HCT116 (cell line): ENCODE data around the gene PACS2. TPM values are rescaled to one million over a fixed set of nuclear protein-coding genes. Genes with fewer than 3 reads are reported as not detected.
A peak's percentile ranks its signal among the peaks of the same experiment; 100 is the strongest.

Source experiments
- ATAC-seq: fragments of 200-7000 bp; cut with Tn5 transposase; 2 replicates; pipeline ENCODE4 v1.9.1; 2020; ENCODE audit warnings: mild to moderate bottlenecking, moderate library complexity
- BruUV-seq: library from RNA; stranded (reverse); fragments of 400-500 nt; replicated peaks from 2 replicates; lab custom pipeline; 2021; lab: Mats Ljungman, UMichigan
- CTCF ChIA-PET: fragments of 300-600 bp; sonication (Branson Sonifier 250); formaldehyde crosslinking; loops from one replicate; lab custom pipeline; 2021; ENCODE audit warnings: antibody characterized with exemption; lab: Charles Lee
- POLR2A ChIA-PET: fragments of 300-600, 350-600 bp; sonication (Branson Sonifier 250); formaldehyde crosslinking; loops from one replicate; lab custom pipeline; 2021; ENCODE audit warnings: antibody characterized with exemption; lab: Charles Lee
- RAD21 ChIA-PET, 2 experiments: fragments of 300-600 bp; sonication (Branson Sonifier 250); formaldehyde crosslinking; loops; one replicate each; lab custom pipeline; 2023; ENCODE audit warnings: low total read pairs in 2 of 2; ENCODE audit not compliant: uncharacterized antibody in 2 of 2, unreplicated experiment in 2 of 2, low non-redundant PET in 1 of 2; lab: Charles Lee
- DNase-seq: peaks from one replicate; pipeline ENCODE4 v3.0.0-alpha.2; 2010; ENCODE audit warnings: low read depth, low spot score
- H2AFZ ChIP-seq: fragments of 200-600 bp; shearing (Covaris generic), sonication (generic); 2 replicates; pipeline ENCODE4 v1.6.1; 2017; ENCODE audit warnings: low read depth, mixed run types, mixed read lengths, antibody characterized with exemption, low read length; ENCODE audit not compliant: poor library complexity, severe bottlenecking
- H3K27ac ChIP-seq: 2 replicates; pipeline ENCODE4 v1.5.1; 2012; ENCODE audit warnings: low read depth, low read length
- H3K27me3 ChIP-seq: fragments of 200-600 bp; sonication (generic); 2 replicates; pipeline ENCODE4 v1.6.1; 2016; ENCODE audit warnings: mixed run types, low read length, mixed read lengths; ENCODE audit not compliant: insufficient read depth
- H3K36me3 ChIP-seq, 2 experiments: fragments of 200-500 bp in 1 of 2; fragments of 200-600 bp in 1 of 2; sonication (Bioruptor generic) in 1 of 2; sonication (generic) in 1 of 2; 2 replicates each; pipeline versions ENCODE4 v1.5.1 to v1.6.1; 2014 to 2016; ENCODE audit warnings: low read length in 2 of 2, inconsistent platforms in 1 of 2, mixed read lengths in 1 of 2, mixed run types in 1 of 2; ENCODE audit not compliant: insufficient read depth in 2 of 2, control insufficient read depth in 1 of 2
- H3K4me1 ChIP-seq, 2 experiments: fragments of 200-600 bp in 1 of 2; sonication (generic) in 1 of 2; 2 replicates each; pipeline versions ENCODE4 v1.5.1 to v1.6.1; 2012 to 2017; ENCODE audit warnings: low read length in 2 of 2, inconsistent platforms in 1 of 2, mild to moderate bottlenecking in 1 of 2, mixed read lengths in 1 of 2, mixed run types in 1 of 2, moderate library complexity in 1 of 2; ENCODE audit not compliant: insufficient read depth in 2 of 2, control insufficient read depth in 1 of 2
- H3K4me2 ChIP-seq: fragments of 200-600 bp; sonication (generic); 2 replicates; pipeline ENCODE4 v1.6.1; 2017; ENCODE audit warnings: mixed run types, low read length, mixed read lengths
- H3K4me3 ChIP-seq, 2 experiments: fragments of 200-600 bp in 1 of 2; sonication (generic) in 1 of 2; replicated peaks in 1 of 2; 2 replicates each; pipeline ENCODE4 v1.5.1; 2011 to 2016; ENCODE audit warnings: low read length in 2 of 2, control low read depth in 1 of 2, low read depth in 1 of 2, mild to moderate bottlenecking in 1 of 2, mixed read lengths in 1 of 2, mixed run types in 1 of 2
- H3K79me2 ChIP-seq: fragments of 200-600 bp; sonication (generic); 2 replicates; pipeline ENCODE4 v1.6.1; 2017; ENCODE audit warnings: mild to moderate bottlenecking, mixed run types, low read length, moderate library complexity, mixed read lengths; ENCODE audit not compliant: insufficient read depth
- H3K9ac ChIP-seq: fragments of 200-600 bp; sonication (generic); 2 replicates; pipeline ENCODE4 v1.6.1; 2016; ENCODE audit warnings: low read length, mixed read lengths
- H3K9me2 ChIP-seq: fragments of 200-600 bp; sonication (generic), shearing (Covaris generic); 2 replicates; pipeline ENCODE4 v1.6.1; 2017; ENCODE audit warnings: mixed run types, mild to moderate bottlenecking, moderate library complexity; ENCODE audit not compliant: insufficient read depth
- H3K9me3 ChIP-seq, 2 experiments: fragments of 200-500 bp in 1 of 2; fragments of 200-600 bp in 1 of 2; sonication (Bioruptor generic) in 1 of 2; sonication (generic) in 1 of 2; 2 replicates each; pipeline ENCODE4 v1.6.1; 2014 to 2017; ENCODE audit warnings: low read length in 2 of 2, mixed read lengths in 2 of 2, inconsistent platforms in 1 of 2, low read depth in 1 of 2, mild to moderate bottlenecking in 1 of 2, mixed run types in 1 of 2, moderate library complexity in 1 of 2; ENCODE audit not compliant: control insufficient read depth in 1 of 2, insufficient read depth in 1 of 2
- H4K20me1 ChIP-seq: fragments of 200-600 bp; sonication (generic), shearing (Covaris generic); 2 replicates; pipeline ENCODE4 v1.6.1; 2017; ENCODE audit warnings: mixed run types, mild to moderate bottlenecking, moderate library complexity; ENCODE audit not compliant: insufficient read depth
- CBX3 ChIP-seq: IDR thresholded peaks from 2 replicates; pipeline ENCODE4 v1.6.1; 2012; ENCODE audit warnings: low read depth
- CTCF ChIP-seq, 3 experiments: fragments of 200-600 bp in 1 of 3; sonication (generic) in 1 of 3; IDR thresholded peaks in 2 of 3; conservative IDR thresholded peaks in 1 of 3; 2 replicates each; pipeline ENCODE4 v1.5.1; 2012 to 2017; ENCODE audit warnings: low read depth in 2 of 3, low read length in 2 of 3, antibody characterized with exemption in 1 of 3, borderline replicate concordance in 1 of 3, control low read depth in 1 of 3, mild to moderate bottlenecking in 1 of 3, mixed read lengths in 1 of 3, mixed run types in 1 of 3, moderate library complexity in 1 of 3; ENCODE audit not compliant: insufficient read depth in 1 of 3
- ELF1 ChIP-seq: IDR thresholded peaks from 2 replicates; pipeline ENCODE4 v1.6.1; 2012; ENCODE audit warnings: low read depth, borderline replicate concordance
- FOSL1 ChIP-seq: IDR thresholded peaks from 2 replicates; pipeline ENCODE4 v1.6.1; 2012; ENCODE audit warnings: low read depth
- MAX ChIP-seq: IDR thresholded peaks from 2 replicates; pipeline ENCODE4 v1.6.1; 2012
- POLR2AphosphoS5 ChIP-seq: IDR thresholded peaks from 2 replicates; pipeline ENCODE4 v1.6.1; 2011; ENCODE audit warnings: mild to moderate bottlenecking, low read depth, low read length, moderate library complexity
- REST ChIP-seq: IDR thresholded peaks from 2 replicates; pipeline ENCODE4 v1.6.1; 2012; ENCODE audit warnings: low read depth
- SIN3A ChIP-seq: IDR thresholded peaks from 2 replicates; pipeline ENCODE4 v1.6.1; 2012; ENCODE audit warnings: low read depth
- SP1 ChIP-seq: IDR thresholded peaks from 2 replicates; pipeline ENCODE4 v1.6.1; 2012; ENCODE audit warnings: low read depth
- SRF ChIP-seq: IDR thresholded peaks from 2 replicates; pipeline ENCODE4 v1.6.1; 2012; ENCODE audit warnings: low read depth
- TCF7L2 ChIP-seq: IDR thresholded peaks from 2 replicates; pipeline ENCODE4 v1.7.0; 2011; ENCODE audit warnings: borderline replicate concordance, inconsistent platforms; ENCODE audit not compliant: insufficient read depth, insufficient read length; ENCODE audit errors: extremely low read depth
- YY1 ChIP-seq: IDR thresholded peaks from 2 replicates; pipeline ENCODE4 v1.6.1; 2011; ENCODE audit warnings: low read length, low read depth, moderate library complexity, mild to moderate bottlenecking; ENCODE audit not compliant: insufficient replicate concordance; ENCODE audit errors: extremely low read depth
- ZBTB33 ChIP-seq: IDR thresholded peaks from 2 replicates; pipeline ENCODE4 v1.6.1; 2011; ENCODE audit warnings: mild to moderate bottlenecking, low read length, moderate library complexity; ENCODE audit not compliant: insufficient replicate concordance; ENCODE audit errors: extremely low read depth
- ZFX ChIP-seq: fragments of 450-650 bp; IDR thresholded peaks from 2 replicates; pipeline ENCODE4 v1.6.1; 2017
- ZNF274 ChIP-seq: fragments of 200-500 bp; sonication (Bioruptor generic); IDR thresholded peaks from 2 replicates; pipeline ENCODE4 v1.6.1; 2014; ENCODE audit warnings: mild to moderate bottlenecking, low read depth, low read length, inconsistent platforms
- intact Hi-C: fragments of 100-400 bp; cut with micrococcal nuclease; formaldehyde crosslinking; loops from 2 replicates; pipeline ENCODE4 v1.10.0; 2022
- total RNA-seq: library from RNA; stranded (reverse); gene quantifications from one replicate; pipeline ENCODE4 v1.2.1, GENCODE V29; 2021; ENCODE audit not compliant: unreplicated experiment

The PACS2 gene
- total RNA-seq, 1 experiment from 2014 or later: 75.5 TPM

- RAD21 ChIA-PET: no interaction called here
- no peaks in the 10 kb centered on the region for H3K27me3 ChIP-seq
- H3K9me2 ChIP-seq: no peaks in the 10 kb centered on the region
- H3K4me1 ChIP-seq: peaks cover 20 to 38% of the 10 kb centered on the region in 2 experiments
- peaks cover 19% of the 10 kb centered on the region for H4K20me1 ChIP-seq
- no peaks in the 10 kb centered on the region for H3K9me3 ChIP-seq
- peak overlapping the region; percentile 36; the same call in 1 of the 2 replicates for H3K27ac ChIP-seq
- H3K36me3 ChIP-seq: peaks cover 3 to 7% of the 10 kb centered on the region in 2 experiments
- peak overlapping the region in 1 of 2 experiments; percentile 13; a peak in 1 of 4 replicates for H3K4me3 ChIP-seq
- DNase-seq: no peak
- POLR2A ChIA-PET: no interaction called here
- H3K9ac ChIP-seq: no peak overlapping the region
- H3K79me2 ChIP-seq: peaks cover 93% of the 10 kb centered on the region
- no TSS peak for BruUV-seq
- CTCF ChIA-PET: interaction anchor here (1.1 kb wide), 1 partner anchor 51 kb away, joined by 9 read pairs; no protein-coding TSS in a partner anchor
- no peak overlapping the region for H2AFZ ChIP-seq
- no peak for ATAC-seq
- intact Hi-C loops: no loop called here
- peak overlapping the region; percentile 61 for H3K4me2 ChIP-seq
- TF ChIP-seq REST (no peak), SP1 (no peak), MAX (no peak), SRF (no peak), CBX3 (no peak), ZNF274 (no peak), ZFX (no peak), YY1 (no peak), CTCF (IDR thresholded peaks at IDR 0.05 in 2 of 3, conservative IDR thresholded peaks at IDR 0.05 in 1 of 3; ENCODE audit: borderline replicate concordance in 1 of 3, insufficient read depth in 1 of 3, low read depth in 2 of 3, low read length in 2 of 3) (no peak), POLR2AphosphoS5 (no peak), ZBTB33 (no peak), SIN3A (no peak), ELF1 (no peak), TCF7L2 (no peak), FOSL1 (no peak)
- TF ChIP-seq, all 23 proteins: peak for 0
Measured at GRCh38 chr14:105430042-105430441, 115.5 kb downstream of the PACS2 start.
